Mucosa of gallbladder (tissue), 1 donor: ENCODE results near the gene TULP4. TPM values are rescaled to one million over a fixed set of nuclear protein-coding genes. Genes with fewer than 3 reads are reported as not detected.
"Not testable (repeated sequence)": the region's sequence is repeated elsewhere in the genome, so short reads cannot be mapped to it uniquely, and the experiment has no call there.

Source experiments
- DNase-seq: peaks from one replicate; pipeline ENCODE4 v3.0.0-alpha.2; 2020; ENCODE audit warnings: low spot score
- total RNA-seq: library from RNA; stranded (reverse); gene quantifications from one replicate; pipeline ENCODE4 v1.2.1, GENCODE V29; 2021
- donor health status: DM: no; HTN: no; CAD: no.

Gene TULP4
- total RNA-seq, 1 donor from 2014 or later, result 93.0 TPM

DNA sequence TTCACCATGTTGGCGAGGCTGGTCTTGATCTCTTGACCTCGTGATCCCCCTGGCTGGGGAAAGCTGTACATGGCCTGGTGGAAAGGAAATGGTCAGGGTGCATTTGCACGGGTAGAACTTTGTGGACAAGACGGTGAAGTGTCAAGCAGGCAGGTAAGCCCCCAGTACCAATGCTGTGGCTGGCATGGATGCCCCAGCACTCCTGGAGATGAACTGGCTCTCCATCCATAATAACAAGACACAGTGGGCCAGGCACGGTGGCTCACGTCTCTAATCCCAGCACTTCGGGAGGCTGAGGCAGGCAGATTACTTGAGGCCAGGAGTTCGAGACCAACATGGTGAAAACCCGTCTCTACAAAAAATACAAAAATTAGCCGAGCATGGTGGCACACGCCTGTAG, 210.4 kb downstream of the TULP4 start:
- no peak for DNase-seq

DNA sequence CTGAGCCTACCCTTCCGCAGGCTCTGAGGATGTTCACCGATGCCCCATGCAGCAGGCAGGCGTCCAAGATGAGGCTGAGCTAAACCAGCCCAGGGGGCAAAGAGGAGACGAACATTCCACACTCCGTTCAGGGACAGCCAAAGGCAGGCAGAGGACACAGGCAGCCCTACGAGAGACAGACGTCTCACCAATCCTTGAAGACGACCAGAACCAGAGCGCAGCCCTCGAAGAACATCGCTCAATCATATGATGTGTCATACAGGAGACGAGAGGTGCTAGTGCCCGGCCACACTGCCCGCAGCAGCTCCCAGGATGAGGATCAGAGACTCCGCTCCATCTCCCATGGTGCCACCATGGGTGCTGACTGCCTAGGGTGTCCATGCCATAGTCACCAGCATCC, 212.0 kb downstream of the TULP4 start:
- DNase-seq, result no peak

DNA sequence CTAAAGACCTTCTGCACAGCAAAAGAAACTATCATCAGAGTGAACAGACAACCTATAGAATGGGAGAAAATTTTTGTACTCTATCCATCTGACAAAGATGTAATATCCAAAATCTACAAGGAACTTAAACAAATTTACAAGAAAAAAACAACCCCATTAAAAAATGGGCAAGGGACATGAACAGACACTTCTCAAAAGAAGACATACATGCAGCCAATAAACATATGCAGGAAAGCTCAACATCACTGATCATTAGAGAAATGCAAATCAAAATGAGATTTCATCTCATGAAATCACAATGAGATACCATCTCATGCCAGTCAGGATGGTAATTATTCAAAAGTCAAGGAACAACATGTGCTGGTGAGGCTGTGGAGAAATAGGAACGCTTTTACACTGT, 215.6 kb downstream of the TULP4 start:
- not testable (repeated sequence) for DNase-seq

DNA sequence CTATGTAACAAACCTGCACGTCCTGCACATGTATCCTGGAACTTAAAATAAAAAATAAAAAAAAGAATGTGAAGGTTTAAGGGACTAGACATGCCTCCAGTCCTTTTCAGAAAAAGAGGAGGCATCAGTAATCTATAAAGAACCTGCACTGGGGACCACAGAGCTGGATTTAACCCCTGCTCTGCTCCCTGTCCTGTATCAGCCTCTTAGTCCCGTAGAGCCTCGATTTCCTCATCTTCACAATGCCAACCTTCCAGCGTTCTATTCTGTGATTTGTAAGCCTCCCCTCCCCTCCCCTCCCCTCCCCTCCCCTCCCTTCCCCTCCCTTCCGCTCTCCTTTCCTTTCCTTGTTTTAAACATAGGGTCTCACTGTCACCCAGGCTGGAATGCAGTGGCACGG, 216.6 kb downstream of the TULP4 start:
- DNase-seq, result no peak

DNA sequence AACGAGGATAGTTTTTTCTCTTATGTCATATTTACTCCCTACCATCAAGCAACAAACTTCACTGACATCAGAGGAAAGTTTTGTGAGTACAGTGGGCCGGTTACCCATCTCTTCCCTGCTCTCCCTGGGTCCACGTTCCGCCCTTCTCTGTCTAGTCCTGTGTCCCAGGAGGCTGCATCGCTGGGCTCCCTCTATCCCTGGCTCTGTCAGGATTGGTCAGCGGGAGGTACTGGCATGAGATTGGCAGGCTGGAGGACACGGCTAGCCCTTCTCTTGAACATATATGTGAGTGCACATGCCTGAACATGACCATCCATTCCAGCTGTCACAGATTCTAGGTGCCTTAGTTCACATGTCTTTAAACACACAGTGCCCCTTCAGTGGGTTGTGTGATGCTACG, 217.4 kb downstream of the TULP4 start:
- no peak for DNase-seq

DNA sequence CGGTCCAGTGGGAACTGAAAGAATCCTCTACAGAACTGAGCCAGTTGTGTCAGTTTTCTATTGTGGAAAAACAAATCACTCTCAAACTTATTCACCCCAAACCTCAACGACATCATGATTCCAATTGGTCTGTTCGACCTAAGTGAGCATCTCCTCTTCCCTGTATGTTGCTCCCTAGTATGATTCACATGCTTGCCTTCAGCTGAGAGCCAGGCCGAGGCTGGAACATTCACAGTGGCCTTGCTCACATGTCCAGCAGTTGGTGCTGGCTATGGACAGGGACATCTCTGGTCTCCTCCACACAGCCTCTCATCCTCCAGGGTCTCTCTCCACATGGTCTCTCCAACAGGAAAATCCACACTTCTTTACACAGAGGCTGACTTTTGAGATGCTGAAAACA, 219.3 kb downstream of the TULP4 start:
- DNase-seq, result no peak

DNA sequence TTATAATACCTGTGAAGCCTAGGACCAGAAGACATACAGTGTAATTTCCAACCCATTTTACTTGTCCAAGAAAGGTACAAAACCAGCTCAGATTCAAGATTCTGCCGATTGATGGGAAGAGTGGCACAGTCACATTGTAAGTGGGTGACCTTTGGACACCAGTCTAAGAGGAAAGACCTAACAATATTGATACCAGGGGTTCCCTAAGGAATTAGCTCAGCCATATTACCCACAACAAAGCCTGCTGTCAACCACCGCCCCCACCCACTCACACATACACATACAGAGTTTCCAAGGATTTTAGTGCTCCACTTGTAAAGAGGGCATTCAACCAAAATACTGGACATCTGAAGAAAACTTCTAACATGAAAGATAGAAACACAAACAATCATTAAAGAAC, 219.7 kb downstream of the TULP4 start:
- no peak for DNase-seq

DNA sequence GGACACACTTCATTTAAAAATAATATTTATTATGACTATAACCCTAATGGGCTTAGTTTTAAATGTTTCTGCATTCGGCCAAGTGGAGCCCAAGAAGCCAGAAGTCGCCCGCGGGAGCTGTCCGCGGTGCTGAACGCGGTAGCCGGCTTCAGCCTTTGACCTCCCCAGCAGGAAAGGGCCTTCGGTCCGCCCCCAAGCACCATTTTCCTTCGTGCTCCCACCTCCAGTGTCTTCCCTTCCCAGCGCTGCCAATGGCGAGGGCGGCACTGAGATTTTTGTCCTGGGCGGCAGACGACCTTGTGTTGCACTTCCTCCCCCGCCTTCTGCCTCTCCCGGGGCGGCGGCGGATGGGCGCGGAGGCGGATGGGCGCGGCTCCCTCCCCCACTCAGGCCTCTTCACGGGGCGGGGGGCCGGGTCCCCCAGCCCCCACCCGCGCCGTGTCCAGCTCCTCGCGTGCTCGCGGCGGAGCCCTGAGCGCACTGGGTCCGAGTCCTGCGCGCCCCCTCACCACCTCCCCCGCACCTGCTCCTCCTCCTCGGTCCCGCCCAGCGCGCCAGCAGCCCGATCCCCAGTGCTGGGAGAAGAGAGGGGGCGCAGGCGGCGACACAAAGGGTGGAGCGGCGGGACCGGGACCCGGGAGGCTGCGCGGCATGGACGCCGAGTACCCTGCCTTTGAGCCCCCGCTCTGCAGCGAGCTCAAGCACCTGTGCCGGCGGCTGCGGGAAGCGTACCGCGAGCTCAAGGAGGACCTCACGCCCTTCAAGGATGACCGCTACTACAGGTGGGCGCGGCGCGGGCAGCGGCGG, 224.0 kb downstream of the TULP4 start:
- DNase-seq, result peak; percentile 75

DNA sequence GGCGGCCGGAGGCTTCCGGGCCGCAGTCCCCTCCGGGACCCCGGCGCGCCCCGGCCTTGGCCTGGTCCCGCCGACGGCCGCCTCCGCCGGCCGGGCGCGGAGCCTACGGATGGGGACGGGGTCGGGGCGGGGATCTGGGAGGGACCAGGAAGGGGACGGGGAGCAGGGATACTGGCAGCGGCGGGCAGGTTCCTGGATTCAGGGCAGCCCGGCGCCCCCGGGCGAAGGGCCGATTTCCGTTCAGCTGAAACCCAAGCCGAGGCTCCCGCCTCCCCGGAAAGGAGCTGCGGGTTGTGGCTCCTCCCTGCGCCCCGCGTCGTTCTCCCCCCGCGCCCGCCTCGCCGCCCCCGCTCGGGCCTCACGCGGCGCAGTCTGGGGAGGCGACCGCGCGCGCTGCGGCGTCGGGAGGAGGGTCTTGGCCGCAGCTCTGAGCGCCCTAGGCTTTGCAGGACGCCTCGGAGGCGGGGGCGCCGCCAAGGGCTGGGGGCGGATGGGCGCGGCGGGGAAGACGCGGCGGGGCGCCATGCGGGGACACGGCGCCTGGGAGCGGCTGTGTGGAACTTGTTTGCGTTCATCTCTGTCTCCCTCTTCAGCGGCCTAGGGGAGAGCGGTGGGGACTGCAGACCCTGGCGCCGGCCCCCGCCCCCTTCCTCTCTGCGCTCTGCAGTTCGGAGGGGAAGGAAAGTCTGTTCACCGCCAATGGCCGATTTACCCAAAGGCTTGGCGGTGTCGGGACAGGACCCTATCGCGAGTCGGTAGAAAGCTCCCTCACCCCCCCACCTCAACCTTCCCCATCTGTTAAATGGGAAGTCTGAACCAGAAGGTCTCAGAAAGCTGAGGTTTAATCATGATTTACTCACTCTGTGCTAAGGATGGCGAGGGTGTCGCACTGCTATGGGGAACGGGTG, 224.9 kb downstream of the TULP4 start:
- DNase-seq, result no peak

DNA sequence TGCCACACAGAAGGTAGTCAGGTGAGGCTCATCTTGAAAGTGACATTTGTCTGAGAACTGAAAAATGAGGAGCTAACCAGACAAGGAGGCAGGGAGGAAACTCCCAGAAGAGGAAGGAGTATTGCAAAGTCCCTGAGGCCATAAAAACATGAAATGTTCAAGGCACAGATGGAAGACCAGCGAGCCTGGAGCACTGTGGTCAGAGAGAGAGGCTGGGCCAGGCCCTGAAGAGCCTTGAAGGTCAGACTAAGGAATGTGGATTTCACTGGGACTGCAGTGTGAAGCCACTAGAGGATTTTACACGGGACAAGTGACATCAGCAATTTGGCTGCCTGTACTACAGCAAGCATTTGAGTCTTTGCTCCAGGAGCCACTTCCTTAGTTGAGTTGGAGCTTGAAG, 226.5 kb downstream of the TULP4 start:
- DNase-seq, result no peak

DNA sequence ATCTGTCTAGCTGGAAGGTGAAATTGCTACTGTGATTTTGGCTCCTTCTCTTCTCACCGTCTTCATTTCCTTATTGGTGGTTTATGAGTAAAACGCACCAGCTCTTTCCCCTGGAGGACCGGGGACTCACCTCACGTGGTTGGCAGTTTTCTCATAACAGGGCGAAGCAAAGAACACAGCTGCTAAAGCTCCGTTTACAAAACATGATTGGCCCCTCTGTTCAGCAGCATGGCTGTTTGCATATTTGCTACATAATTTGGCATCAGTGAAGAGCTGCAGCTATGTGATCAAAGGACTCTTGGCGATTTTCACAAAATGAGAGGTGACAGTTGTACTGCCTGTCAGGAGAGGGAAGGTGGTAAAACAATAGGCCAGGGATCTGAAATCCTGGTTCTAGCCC, 227.1 kb downstream of the TULP4 start:
- DNase-seq, result no peak

DNA sequence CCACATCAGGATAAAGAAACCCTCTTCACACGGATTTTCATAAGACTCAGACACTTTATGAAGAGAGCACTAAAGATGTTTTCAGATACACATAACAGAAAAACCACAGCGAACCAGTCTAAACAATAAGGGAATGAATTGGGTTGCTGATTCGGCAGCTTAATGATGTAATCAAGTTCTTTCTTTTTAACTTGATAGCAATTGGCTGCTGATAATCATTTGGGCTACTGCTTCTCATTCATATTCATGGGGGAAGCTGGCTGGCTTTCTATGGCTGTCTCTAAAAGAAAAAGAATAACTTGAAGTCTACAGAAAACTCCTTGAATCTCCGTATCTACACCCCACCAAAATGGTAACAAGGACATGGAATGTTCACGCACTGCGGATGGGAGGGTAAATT, 227.6 kb downstream of the TULP4 start:
- no peak for DNase-seq

DNA sequence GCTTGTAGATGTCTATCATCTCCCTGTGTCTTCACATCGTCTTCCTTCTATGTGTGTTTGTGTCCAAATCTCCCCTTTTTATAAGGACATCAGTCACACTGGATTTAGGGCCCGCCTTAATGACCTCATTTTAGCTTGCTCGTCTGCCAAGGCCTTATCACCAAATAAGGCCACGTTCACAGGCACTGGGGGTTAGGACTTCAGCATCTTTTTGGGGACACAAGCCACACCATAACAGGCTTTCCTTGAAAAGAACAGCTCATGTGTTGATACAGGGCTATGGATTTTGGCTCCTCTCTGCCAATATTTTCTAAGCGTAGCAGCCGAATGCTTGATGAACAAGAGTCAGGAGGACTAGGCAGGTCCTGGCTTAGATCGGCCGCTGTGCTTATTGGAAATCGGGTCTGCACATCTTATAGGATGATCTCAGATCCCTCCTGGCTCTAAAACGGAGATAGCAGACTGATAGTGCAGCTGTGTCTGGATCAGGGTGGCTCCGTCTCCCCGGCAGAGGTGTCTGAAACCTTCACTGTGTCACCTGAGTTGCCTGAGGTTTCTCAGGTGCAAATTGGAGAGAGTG, 231.4 kb downstream of the TULP4 start:
- DNase-seq, result no peak

DNA sequence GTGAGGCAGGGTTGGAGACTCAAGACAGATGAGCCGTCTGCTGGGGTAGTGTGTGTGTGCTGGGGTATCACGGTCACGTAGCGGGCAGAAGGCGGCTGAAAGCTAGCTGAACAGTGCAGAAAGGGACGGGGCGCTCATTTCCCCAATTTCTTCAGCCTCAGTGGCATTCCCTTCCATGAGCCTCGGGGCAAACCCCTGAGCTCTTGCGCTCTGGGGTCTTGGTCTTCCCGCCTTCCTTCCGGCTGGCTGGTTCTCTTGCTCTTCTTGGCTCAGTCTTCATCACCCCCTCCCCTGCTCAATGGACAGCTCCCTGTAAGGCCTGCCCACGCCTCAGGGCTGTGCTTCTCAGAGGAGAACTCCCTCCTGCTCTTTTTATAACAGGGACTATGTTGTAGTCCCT, 232.2 kb downstream of the TULP4 start:
- no peak for DNase-seq

DNA sequence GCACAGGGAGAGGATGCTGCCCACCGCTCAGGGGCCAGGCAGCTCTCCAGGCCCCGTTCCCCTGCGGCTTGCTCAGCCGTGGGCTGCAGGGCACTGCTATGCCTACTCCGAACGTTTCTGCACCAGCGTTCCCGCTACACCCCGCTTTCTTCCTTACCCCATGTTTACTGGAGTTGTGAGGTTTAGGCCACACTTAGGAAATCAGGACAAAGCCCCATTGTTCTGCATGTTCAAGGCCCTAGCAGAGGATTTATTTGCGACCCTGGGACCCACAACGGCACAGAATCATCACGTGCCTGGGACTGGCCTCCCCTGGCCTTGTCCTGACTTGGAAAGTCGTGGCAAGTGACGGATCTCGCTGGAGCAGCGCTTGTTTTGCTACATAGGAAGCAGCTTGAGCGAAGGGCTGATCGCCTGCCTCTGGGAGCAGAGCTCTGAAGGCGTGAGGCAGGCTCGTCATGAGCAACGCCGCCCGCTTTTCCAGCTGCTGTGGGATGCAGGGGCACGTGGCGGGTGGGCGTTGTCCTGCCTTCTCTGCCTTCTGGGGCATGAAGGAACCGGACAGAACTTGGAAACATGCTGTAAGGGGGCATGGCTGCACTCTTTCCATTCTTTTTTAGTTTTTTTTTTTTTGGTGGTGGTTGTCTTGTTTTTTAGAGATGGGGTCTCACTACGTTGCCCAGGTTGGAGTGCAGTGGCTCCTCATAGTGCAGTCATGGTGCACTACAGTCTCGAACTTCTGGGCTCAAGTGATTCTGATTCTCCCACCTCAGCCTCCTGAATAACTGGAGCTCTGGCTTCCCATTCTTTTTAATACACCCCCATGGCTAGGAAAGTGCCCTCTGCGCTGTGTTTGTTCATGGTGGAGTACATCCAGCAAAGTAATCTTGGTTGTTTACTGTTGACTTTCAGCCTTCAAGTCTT, 233.0 kb downstream of the TULP4 start:
- no peak for DNase-seq

DNA sequence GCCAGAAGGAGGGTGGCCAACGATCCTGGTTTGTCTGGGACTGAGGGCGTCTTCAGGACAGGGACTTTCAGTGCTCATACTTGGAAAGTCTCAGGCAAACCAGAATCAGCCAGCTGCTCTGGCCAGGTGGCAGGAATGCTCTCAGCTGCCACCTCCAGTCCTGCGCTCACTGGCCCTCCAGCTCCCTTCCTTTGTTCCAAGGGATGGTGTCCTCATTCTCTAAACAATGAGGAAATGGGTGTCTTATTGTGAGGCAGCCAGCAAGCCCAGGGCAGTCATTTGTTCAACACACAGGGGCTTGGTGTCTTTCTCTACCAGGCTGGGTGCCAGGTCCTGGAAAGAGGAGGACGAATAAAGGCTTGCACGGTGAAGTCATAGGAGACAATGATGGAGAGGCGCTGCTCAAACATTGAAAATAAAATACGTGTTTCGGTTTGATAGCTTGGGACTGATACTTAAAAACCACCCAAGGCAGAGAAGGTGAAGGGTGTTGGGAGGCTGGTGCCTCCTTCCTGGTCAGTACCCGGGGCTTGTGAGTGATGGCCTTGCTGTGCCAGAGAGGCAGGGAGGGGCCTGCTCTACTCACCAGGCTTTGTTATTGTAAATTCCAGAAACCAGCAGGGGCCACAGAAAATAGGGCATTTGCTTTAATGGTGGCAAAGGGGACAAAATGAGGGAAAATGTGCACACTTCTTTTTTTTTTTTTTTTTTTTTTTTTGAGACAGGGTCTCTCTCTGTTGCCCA, 236.3 kb downstream of the TULP4 start:
- DNase-seq, result no peak

DNA sequence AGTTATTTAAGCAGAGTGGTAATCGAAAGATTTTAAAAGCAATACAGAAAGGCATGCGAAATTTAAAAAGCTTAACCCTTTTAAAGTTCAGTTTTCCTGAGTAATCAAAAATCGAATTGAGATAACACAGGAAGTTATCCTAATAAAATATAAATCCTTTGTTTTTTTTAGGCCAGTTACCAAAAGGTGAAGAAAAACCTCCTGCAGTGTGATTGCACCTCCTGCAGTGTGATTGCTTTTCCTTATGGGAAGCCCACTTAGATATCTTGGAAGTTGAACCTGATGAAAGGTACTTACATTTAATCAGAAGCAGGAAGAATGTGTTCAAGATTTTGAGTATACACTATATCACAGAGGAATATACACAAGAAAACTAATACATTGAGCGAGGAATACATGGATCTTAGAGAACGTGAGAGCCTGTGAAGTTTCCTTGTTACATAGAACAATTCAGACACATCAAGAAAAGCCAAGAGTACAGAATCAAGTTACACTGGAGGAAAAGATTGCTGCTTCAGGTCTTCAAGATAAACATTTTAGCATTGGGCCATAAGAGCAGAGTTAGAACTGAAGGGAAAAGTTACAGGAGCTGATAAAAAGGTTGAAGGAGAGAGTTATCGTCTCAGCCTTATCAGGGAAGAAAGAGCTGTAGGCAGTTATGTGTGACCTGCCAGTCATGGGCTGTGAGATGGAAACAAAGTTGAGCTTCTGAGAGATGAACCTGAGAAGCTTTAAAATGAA, 240.0 kb downstream of the TULP4 start:
- DNase-seq, result no peak

DNA sequence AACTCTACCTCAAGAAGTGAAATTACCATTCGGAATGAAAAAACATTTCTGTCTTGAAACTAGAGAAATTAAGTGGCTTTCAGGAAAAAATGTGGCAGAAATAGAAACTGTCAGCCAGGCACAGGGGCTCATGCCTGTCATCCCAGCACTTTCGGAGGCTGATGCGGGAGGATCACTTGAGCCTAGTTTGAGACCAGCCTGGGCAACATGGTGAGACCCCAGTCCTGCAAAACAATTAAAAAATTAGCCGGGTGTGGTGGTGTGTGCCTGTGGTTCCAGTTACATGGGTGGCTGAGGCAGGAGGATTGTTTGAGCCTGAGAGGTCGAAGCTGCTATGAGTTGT, 240.5 kb downstream of the TULP4 start:
- DNase-seq, result no peak

DNA sequence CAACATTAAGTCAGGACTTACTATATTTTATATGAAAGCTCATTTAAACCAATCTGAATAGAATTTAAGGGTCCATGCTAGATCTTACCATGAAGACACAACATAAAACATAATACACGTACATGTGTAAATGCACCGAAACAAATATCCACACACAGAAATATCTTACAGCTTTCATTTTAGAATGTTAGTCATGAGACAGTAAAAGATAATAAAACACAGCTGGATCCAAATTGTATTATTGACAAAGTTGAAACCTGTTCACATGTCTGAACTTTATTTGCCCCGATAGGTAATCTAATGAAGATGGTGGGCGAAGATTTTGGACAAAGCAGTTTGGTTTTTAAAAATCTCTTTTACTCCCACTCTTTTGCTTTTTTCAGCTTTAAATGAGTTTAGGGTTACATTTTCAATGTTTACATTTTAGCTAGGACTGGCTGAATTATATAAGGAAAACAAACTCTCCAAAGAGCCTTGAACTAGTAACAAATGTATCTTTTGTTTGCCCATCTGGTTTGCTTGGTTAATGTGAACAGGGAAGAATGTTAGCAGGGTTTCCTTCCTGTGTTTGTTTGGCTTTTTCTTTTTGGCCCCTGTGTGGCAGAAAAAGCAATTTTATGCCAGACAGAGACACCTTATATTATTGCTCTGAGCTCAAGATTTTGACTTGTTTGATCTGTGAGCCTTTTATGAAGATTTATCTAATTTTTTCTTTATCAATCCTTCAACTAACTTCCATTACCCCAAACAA, 242.5 kb downstream of the TULP4 start:
- no peak for DNase-seq

DNA sequence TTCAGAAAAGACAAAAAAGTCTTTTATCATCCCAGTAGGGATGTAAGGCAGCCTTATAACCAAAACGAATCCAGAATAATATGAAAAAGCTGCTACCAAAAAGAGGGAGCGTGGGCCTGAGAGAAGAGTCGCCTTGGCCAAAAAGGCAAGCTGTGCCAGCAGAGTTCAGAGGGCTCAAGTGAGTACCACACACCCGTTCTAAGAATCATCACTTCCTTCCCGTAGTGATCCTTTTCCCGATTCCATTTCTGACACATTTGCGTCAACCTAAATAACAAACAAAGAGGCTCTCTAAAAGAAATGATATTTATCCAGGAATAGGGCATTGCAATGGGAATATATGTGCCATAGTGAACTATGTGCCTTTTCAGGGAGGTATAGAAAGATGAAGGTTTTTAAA, 243.8 kb downstream of the TULP4 start:
- no peak for DNase-seq
